HG02884 (cell line): Measurements from ENCODE around the gene CTSO.
"Not testable (repeated sequence)": the region's sequence is repeated elsewhere in the genome, so short reads cannot be mapped to it uniquely, and the experiment has no call there.

Source experiments
- ATAC-seq: cut with Tn5 transposase; IDR thresholded peaks from one replicate; pipeline ENCODE4 v1.9.1; 2021; ENCODE audit warnings: mild to moderate bottlenecking, moderate library complexity; ENCODE audit not compliant: unreplicated experiment

Gene CTSO

GRCh38 chr4:155908187-155909139 lies 45.2 kb downstream of the CTSO start:
- peak; percentile 50 for ATAC-seq

- ATAC-seq: no peak
These were observed 46.1 kb downstream of the CTSO start for GRCh38 chr4:155907556-155907955.

DNA sequence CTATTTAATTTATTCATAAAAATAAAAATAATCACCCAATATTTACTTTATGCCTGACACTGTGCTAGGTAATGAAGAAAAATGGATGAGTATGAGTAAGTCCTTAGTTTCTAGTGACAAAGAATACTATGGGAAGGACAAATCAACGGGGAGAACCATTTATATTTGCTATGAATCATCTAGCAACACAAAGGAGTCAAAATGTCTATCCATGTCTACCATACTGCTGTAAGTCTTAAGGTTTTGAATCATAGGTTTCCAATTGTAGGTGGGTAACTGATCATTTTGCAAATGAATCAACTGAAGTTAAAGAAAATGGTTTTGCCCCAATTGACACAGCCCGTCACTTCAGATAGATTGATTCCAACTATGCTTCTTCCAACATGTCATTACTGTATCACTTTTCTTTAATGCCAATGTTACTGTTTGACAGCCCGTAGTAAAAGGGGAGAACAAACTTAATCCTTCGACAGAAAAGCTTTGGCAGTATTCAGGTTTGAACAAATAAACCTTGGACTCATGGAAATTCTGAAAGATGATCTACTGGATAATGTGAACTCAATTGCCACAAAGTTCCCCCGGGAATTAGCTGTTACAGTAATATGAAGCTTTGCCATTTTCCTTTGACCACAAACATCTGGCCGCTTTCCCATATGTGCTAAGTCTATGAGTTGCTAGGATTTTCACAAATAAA lies 47.0 kb downstream of the CTSO start:
- ATAC-seq: no peak

DNA sequence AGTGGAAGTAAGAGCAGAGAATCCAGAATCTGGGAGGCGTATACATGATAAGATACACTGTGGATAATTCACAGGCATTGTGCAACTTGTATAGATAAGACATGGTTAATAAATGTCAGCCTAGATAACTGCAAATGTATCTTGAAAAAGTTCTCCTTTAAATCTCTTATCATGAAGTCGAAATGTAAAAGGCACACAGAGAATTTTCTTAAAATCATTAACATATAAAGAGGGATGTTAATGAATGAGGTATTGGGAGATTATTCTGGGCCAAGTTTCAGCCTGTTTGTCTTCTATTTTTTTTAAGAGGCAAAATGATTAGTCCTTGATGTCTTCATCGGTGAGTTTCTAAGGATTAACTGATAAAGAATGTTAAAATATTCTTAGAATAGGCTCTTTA lies 49.3 kb downstream of the CTSO start:
- no peak for ATAC-seq

GRCh38 chr4:155903453-155903852 lies 50.2 kb downstream of the CTSO start, which contains the start of gene TDO2:
Gene TDO2 (plus strand): TSS chr4:155903696. CDS start chr4:155903759, 63 bp downstream.
- no peak for ATAC-seq

- no peak for ATAC-seq
These were observed 52.7 kb downstream of the CTSO start for GRCh38 chr4:155901013-155901412.

GRCh38 chr4:155900381-155900780 lies 53.3 kb downstream of the CTSO start:
- ATAC-seq: no peak

DNA sequence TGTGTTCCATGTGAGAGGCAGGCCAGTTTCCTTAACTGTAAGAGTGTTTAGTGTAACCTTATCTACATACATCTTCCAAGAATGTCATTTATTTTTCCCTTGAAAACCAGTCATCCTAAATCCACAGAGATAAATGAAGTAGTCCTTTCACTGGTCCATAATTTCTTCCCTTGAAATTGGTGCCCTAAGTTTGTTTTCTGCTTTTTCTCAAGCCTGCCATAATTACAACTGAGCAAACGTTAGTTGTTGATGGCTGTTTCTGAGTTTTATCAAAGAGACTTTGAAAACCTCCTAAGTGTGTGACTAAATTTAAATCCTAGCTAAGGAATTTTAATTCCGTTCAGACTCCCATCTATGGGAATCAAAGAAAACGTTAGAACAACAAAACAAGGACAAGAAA lies 53.8 kb downstream of the CTSO start:
- ATAC-seq: no peak

DNA sequence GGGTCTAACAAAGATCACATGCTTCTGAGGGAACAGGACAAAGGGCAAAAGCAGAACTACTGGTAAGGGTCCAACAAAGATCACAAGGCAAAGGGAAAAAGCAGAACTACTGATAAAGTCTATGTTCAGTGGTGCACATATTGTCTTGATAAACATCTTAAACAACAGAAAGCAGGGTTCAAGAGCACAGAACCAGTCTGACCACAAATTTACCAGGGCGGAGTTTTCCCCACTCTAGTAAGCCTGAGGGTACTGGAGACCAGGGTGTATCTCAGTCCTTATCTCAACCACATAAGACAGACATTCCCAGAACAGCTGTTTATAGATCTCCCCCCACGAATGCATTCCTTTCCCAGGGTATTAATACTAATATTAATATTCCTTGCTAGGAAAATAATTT lies 55.3 kb downstream of the CTSO start:
- ATAC-seq: not testable (repeated sequence)

DNA sequence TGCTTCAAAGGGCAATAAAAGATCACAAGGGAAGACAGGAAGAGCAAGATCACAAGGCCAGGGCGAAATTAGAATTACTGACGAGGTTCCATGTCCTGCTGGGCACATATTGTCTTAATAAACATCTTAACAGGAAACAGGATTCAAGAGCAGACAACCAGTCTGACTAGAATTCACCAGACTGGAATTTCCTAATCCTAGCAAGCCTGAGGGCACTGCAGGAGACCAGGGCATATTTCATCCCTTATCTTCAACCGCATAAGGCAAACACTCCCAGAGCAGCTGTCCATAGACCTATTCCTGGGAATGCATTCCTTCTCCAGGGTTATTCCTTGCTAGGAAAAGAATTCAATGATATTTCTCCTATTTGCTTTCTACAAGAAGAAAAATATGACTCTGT lies 62.6 kb downstream of the CTSO start:
- no peak for ATAC-seq

GRCh38 chr4:155889946-155890345 lies 63.7 kb downstream of the CTSO start:
- no peak for ATAC-seq

DNA sequence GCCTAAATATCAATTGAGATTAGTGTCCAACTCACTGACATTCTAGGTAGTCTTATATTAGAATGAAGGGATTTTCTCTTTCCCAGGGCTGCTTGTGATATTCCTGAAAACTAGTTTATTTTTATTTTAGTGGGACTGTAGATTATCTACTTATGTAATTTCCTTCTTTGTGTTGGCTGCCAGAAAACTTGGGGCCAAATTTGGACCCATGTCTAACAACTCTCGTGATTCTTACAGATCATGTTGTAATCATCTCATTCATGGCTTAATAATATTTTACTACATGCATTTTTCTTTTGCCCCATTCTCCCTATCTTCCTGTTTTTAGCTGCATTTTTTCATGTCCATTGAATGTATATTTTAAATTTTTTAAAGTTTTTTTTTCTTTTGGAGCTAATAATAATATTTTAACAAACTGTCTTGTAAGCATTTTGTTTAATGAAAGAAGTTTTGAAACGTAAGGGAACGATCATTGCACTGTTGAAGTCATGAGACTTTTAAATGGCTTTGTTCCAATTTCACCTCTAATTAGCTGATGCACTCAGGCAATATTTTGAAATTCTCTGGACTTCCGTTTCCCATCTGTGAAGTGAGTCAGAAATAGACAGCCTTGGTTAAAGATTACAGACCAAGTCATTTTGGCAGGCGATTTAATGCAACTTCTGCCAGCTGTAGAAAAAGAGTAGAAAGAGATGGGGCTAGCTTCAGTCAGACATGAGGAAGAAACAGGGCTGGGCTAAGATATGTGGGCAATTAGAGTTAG lies 64.5 kb downstream of the CTSO start:
- ATAC-seq: no peak

DNA sequence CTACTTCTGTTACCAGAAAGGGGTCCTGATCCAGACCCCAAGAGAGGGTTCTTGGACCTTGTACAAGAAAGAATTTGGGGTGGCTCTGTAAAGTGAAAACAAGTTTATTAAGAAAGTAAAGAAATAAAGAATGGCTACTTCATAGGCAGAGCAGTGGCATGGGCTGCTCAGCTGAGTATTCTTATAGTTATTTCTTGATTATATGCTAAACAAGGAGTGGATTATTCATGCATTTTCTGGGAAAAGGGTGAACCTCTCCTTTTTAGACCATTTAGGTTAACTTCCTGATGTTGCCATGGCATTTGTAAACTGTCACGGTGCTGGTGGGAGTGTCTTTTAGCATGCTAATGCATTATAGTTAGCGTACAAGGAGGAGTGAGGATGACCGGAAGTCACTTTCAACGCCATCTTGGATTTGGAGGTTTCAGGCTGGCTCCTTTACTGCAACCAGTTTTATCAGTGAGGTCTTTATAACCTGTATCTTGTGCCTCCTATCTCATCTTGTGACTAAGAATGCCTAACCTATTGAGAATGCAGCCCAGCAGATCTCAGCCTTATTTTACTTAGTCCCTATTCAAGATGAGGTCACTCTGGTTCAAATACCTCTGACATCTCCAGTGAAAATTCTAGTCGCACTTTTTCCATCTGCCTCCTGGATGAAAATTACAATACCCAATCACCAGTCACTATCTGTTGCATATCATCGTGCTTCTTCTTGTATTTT lies 65.7 kb downstream of the CTSO start:
- ATAC-seq: no peak

DNA sequence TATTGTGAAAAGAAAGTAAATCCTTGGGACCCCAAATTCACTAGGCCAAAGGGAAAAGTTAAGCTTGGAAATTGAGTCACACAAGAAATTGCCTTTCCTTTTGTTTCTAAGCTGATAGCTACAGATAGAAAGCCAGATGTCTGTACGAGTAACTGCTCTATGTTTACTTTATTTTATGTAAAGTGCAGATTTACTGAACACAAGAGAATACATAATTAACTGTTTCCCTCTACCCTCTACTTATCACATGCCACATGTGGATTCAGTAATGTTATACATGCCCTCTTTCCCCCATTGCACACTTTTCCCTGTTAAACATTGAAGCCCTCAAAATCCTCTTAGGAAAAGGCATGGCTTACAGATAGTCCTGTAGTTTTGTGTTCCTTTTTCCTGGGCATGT lies 66.6 kb downstream of the CTSO start:
- no peak for ATAC-seq

GRCh38 chr4:155885666-155886065 lies 68.0 kb downstream of the CTSO start:
- ATAC-seq: no peak

GRCh38 chr4:155883895-155884294 lies 69.8 kb downstream of the CTSO start:
- no peak for ATAC-seq

GRCh38 chr4:155881555-155881954 lies 72.1 kb downstream of the CTSO start:
- ATAC-seq: no peak

GRCh38 chr4:155879767-155880166 lies 73.9 kb downstream of the CTSO start:
- no peak for ATAC-seq

DNA sequence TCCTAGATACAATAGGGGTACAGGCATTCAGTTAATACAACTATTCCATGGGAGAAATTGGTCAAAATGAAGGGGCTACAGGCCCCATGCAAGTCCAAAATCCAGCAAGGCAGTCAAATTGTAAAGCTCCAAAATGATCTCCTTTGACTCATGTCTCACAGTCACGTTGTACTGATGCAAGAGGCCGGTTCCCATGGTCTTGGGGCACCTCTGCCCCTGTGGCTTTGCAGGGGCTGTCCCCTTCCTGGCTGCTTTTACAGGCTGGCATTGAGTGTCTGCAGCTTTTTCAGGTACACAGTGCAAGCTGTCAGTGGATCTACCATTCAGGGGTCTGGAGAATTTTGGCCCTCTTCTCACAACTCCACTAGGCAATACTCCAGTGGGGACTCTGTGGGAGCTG lies 75.1 kb downstream of the CTSO start:
- no peak for ATAC-seq

GRCh38 chr4:155877971-155878370 lies 75.7 kb downstream of the CTSO start:
- ATAC-seq: no peak

DNA sequence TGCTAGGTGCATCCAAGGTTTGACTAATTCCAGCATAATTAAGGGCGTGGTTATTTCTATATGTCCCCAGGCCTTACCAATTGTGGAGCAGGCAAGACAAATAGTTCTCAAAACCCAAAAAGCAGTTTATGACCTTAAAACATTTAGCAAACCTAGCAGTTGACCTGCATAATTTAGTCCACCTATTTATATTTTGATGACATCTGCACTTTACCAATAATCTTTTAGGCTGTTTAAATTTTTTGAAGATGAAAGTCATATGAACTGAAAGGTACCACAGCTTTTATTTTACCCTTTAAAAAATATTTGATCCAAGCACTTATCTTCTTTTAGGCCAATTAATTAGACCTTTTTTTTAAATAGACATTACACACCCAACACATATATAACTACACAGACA lies 77.8 kb downstream of the CTSO start:
- ATAC-seq: no peak
